Lower leg skin (tissue), 3 donors: ENCODE data around the gene RHBDL3.

Source experiments
- CTCF ChIP-seq, 3 donors: fragments of 450-650 bp; IDR thresholded peaks; one replicate each; pipeline ENCODE4 v1.5.1; 2016; ENCODE audit warnings: antibody characterized with exemption in 3 of 3, mild to moderate bottlenecking in 3 of 3, moderate library complexity in 2 of 3
- POLR2A ChIP-seq, 2 donors: fragments of 450-650 bp; IDR thresholded peaks; one replicate each; pipeline ENCODE4 v1.6.1; 2016 to 2017; ENCODE audit warnings: antibody characterized with exemption in 2 of 2, mild to moderate bottlenecking in 1 of 2, moderate library complexity in 1 of 2

DNA sequence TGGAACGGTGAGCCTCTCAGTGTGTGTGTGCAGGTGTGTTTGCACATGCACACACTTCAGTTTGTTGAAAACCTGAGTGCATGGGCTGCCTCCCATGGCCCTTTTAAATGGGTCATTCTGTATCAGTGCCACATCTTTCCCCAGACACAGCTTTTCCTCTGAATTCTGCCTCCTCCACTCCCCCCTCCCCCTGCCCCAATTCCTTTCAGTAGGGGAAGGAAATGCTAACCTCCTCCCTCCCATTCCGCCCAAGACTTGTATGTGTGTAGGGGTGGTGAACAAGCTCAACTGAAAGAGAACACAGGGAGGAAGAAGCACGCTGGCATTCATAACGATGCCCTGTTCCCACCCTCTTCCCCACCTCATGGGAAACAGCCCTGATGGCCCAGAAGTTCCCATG, 42.0 kb downstream of the RHBDL3 start:
- no peak for TF ChIP-seq POLR2A (IDR thresholded peaks at IDR 0.05)
- no peak for TF ChIP-seq CTCF (IDR thresholded peaks at IDR 0.05)
